HG02884 (cell line): ENCODE results near the gene GJD3.
A peak's percentile ranks its signal among the peaks of the same experiment; 100 is the strongest.

Source experiments
- ATAC-seq: cut with Tn5 transposase; IDR thresholded peaks from one replicate; pipeline ENCODE4 v1.9.1; 2021; ENCODE audit warnings: mild to moderate bottlenecking, moderate library complexity; ENCODE audit not compliant: unreplicated experiment

GJD3 gene

DNA sequence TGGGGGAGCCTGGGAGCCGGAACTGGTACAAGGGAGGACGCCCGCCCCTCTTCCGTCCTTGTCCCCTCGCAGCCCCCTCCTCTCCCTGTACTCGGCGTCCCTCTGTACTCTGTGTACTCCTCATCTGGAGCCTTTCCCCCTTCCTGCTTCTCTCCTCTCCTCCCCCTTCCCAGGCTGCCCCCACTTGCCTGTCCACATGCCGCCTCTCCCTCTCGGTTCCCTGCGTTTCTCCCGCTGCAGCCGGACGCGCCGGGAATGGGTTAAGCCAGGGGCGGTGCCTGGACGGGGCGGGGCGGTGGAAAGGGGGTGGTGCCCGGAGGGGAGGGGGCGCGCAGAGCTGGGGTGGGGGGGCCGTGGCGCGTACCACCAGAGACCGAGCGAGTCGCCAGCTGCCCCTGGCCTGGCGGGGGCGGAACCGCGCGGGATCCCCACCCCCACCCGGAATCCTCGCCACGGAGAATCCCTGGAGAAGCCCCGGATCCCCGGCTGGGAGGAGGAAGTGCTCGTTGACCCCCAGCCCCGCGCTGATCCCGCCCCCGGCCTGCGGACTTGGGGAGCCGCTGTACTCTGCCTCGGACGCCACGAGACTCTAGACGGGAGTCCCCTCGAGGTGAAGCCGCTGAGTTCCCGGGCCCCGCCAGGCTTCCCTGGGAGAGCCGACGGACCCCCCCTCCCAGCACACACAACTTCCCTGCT, 22.6 kb downstream of the GJD3 start:
- ATAC-seq, result no peak

DNA sequence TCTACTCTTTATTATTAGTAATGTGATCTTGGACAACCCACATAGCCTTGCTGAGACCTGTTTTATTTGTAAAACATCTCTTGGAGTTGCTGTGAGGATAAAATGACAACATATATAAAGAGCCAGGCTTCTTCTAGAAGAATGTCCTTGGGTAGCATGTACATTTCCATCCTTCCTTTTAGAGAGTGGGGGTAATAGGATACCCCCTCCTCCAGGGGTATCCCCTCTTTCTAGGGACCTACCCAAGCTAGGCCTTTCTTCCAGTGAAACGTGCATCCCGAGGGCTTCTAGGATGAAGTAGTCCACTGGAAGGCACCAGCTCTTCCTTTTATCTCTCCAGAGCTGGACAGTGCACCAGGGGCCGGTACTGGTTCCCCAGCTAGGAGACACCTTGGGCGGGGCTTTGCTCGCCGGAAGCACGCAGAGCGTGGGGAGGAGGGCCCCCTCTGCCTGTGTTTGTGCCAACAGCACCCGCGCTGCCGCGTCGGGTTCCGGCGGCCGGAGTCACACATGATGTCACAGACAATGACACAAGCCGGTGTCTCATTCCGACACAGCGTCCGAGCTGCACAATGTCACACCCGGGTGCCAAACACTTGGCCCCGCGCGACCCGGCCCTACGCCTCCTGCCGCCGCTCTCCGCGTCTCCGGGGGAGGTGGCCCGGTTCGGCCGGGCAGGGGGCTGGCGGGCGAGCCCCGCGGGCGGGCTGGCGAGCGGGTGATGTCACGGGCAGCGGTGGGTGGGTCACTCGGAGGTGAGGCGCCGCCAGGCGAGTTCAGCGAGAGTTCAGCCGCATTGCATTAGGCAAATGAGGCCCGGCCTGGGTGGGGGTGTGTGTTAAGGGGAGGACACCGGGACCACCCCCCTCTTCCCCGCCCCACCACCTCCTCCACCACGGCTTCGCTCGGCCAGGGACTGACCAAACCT, 23.4 kb downstream of the GJD3 start:
- peak; percentile 55 for ATAC-seq

DNA sequence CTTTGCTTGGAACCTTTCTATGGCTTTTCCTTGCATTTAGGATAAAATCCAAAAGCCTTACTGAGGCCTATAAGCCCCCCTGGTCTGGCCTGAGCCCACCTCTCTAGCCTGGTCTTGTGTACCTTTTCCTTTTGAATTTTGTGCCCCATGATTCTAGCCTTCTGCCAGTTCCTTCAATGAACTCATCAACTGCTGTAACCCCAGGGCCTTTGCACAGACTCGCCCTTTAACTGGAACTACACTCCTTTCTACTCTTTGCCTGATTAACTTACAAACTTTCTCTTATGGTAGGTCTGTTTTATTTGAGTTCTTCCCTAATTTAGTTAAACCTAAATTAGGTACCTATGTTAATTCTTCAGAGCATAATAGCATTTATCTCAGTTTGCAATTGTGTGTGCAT, 24.2 kb downstream of the GJD3 start:
- ATAC-seq, result no peak

DNA sequence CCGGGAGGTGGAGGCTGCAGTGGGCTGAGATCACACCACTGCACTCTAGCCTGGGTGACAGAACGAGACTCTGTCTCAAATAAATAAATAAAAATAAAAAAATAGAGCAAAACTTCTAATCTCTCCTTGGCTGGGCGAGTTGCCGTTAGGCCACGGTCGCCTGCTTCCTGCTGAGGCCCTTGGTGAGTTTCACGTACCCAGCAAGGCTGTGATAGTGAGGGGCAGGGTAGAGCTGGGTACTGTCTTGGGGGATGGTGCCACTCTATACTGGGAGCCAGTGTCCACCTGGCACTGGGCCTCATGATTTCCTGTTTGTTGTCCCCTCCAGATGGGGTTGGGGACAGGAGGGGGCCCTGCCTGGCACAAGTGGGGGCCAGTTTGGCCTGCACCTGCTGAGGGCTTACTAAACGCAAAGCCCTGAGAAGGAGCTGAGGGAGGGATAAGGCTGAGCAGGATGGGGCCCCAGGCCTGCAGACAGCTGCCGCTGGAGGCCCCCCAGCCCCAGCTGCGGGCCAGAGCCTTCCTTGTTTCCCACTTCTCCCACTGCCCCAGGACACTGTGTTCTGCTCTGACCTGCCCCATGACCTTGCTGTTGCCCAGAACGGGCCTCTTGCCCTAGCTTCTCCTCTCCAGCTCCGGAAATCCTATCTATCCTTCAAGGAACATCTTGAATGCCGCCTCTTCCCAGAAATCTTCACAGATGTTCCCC, 25.4 kb downstream of the GJD3 start:
- ATAC-seq, result no peak

DNA sequence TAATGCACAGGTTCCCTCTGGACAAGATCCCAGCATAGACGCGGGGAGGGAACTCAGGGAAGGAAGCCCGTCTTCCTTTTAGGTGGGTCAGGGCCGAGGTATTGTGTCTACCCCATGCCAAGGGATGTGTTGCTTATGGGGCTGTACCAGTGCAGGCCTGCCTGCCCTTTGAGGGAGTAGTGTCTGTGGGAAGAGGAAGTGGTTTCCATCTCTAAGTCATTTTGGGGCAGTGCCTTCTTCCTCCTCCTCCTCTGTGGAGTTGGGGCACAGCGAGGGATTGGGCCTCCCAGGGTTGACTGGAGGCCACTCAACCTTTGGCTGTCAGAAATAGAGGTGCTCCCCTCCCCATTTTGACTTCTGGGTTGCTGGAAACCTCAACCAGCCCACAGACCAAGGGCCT, 26.5 kb downstream of the GJD3 start:
- ATAC-seq, result no peak

DNA sequence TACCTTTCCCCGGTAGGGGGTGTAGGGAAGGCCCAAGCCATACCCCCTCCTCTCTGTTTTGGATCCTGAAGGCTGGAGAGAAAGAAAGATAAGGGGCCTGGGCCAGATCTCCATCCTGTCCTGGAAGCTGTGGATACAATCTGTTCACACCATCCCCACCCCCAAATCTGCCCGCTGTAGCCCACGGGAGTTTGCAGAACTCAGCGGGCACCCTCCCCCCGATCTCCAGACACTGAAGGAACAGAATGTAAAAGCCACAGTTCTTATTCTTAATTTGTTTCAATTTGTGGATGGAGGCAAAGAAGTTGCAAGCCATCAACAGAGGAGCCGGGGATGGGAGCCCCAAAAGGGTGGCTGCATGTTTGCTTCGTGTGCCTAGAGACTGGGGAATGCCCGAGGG, 27.2 kb downstream of the GJD3 start:
- ATAC-seq, result no peak

DNA sequence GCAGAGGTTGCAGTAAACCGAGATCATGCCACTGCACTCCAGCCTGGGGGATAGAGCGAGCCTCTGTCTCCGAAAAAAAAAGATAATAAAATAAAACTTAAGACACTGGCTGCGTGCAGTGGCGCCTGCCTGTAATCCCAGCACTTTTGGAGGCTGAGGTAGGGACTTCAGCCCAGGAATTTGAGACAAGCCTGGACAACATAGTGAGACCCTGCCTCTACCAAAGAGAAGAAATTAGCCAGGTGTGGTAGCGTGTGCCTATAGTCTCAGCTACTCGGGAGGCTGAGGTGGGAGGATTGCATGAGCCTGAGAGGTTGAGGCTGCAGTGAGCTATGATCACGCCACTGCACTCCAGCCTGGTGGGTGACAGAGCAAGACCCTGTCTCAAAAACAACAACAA, 28.9 kb downstream of the GJD3 start:
- no peak for ATAC-seq

DNA sequence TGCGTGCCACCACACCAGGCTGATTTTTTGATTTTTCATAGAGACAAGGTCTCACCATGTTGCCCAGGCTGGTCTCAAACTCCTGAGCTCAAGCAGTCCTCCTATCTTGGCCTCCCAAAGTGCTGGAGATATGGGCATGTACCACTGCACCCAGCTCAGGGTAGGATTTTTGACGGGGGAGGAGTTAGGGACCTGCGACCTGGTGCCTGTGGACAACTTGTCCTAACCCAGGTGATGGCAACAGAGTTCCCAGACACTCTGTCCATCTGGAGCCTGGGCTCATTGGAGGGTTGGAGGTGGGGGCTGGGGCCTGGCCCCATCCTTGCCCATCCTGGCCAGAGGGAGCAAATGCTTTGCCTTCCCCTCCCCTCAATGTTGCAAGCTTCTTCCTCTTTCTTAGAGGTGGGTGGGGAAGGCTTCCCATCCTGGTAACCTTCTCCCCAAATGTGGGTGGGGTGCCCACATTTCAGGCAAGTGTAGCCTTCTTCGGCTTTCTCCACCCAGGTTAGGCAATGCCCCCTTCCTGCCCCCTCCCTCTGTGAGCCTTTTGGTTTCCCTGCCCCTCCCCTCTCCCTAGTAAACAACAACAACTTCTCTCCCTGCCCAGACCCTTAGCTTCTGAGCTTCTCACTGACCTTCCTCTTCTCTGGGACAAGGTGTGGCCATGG, 30.6 kb downstream of the GJD3 start:
- no peak for ATAC-seq

DNA sequence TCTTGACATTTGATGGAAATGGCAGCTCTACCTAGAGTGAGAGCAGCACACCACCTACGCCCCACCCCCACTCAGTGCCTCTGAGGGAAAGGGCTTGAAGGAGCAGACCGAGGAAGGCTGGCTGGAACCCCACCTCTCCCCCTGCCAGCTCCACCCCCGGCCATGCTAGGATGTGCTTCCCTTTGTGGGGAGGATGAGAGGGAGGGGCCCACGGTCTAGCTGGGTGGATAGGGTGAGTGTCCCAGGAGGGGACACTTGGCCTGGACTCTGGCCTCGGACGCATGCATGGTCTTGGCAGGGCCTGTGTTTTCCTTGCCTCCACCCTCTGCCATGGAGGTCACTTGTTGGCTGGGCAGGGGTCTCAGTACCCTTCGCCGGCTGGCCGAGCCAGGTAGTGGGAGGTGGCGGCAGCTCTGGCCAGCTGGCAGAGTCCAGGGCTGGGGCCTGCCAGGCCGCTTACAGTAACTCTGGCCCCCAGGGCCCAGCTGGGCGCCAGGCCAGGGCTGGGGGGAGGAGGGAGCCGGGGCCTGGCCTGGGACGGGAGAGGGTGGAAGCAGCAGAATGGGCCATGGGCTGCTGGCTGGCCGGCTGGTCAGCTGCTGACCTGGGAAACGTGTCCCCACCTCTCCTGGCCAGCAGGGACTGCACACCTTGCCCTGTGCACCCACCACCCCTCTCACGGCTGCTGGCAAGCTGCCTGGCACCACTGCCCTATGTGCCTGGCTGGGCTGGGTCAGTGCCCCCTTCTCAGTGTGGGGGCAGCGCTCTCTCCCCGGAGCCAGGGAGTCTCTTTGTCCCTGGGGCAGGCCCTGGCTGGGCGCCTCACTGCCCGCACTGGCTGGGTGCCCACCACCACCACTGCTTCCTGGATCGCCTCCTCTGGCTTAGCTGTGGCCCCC, 32.5 kb downstream of the GJD3 start:
- no peak for ATAC-seq

DNA sequence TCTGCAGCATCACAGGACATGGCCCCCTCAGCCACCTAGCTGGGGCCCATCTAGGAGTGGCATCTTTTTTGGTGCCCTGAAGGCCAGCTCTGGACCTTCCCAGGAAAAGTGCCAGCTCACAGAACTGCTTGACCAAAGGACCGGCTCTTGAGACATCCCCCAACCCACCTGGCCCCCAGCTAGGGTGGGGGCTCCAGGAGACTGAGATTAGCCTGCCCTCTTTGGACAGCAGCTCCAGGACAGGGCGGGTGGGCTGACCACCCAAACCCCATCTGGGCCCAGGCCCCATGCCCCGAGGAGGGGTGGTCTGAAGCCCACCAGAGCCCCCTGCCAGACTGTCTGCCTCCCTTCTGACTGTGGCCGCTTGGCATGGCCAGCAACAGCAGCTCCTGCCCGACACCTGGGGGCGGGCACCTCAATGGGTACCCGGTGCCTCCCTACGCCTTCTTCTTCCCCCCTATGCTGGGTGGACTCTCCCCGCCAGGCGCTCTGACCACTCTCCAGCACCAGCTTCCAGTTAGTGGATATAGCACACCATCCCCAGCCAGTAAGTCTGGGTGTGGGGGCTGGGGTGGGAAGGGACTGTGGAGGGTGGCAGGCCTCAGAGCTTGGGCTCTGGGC, 33.6 kb downstream of the GJD3 start:
- no peak for ATAC-seq

DNA sequence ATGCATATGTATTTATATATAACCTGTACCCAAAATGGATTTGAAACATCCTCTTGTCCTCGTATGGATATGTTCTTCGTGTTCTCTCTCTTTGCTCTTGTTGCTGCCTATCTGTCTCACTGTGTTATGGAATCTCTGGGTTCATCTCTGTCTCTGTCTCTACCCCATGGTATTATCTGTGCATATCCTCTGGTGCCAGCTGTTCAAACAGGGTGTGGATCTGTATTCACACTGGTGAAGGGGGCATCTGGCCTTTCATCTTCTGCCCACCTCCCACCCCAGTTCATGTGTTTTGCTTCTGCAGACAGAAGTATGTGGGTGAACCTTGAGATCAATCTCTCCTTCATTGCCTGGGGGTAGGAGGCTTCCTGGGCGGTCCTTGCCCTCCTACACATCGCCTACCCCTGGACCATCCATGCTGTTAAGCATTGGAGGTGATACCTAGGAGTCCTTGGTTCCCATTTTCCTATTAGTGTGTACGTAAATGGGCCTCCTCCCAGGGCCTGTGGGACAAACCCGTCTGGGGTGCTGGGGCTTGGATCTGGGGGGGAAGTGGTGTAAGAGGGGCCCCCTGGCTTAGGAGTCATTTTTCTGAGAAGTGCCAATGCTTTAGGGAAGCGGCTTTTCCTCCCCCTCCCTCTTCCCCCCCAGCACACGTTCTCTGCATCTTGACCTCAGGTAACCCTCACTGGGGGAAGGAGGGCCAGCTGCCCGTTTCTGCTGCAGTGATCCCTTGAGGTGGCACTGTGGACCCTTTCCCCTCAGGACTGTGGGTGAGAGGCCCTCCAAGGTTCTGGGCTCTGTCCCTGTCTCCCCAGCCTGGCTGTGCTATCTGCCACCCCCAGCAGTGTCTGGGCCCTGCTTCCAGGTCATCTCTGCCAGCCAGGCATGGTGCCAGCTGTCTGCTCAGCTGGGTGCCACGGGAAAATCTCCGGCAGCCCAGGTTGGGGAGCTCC, 34.4 kb downstream of the GJD3 start:
- no peak for ATAC-seq

DNA sequence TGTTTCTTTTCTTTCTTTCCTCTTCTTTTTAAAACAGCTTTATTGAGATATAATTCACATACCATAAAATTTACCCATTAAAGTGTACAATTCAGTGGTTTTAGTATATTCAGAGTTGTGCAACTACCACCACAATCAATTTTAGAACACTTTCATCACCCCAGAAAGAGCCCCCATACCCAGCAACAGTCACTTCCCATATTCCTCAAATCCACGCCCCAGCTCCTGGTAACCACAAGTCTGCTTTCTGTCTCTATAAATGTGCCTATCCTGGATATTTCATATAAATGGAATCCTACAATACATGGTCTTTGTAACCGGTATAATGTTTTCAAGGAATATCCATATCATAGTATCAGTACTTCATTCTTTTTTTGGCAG, 36.2 kb downstream of the GJD3 start:
- no peak for ATAC-seq

DNA sequence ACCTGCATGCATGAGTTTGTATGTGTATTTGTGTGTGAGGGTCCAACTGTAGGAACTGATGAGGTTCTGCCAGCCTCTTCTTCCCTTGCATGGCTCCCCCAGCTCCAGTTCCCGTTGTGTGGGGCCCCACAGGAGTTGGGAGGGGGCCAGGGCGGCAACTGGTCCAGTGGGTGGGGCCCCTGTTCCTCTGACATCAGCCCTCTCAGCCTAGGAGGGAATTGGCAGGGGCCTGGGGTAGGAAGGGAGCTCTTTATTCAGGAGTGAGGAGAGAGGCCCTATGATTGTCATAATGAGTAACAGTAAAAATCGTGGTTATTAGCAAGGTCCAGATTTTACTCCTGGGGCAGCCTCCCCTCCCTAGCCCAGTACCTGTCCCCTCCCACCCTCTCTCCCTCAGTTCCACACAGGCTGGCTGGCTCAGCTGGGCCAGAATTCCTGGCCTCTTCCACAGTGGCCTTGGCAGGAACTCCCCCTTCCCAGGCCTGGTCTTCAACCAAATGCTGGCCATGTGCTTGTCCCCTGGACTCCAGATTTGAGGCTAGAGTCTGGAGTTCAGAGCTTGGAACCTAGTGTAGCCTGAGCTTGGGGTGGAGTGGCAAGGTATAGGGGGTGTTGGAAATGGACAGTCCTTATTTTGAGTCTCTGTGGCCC, 36.7 kb downstream of the GJD3 start:
- no peak for ATAC-seq

DNA sequence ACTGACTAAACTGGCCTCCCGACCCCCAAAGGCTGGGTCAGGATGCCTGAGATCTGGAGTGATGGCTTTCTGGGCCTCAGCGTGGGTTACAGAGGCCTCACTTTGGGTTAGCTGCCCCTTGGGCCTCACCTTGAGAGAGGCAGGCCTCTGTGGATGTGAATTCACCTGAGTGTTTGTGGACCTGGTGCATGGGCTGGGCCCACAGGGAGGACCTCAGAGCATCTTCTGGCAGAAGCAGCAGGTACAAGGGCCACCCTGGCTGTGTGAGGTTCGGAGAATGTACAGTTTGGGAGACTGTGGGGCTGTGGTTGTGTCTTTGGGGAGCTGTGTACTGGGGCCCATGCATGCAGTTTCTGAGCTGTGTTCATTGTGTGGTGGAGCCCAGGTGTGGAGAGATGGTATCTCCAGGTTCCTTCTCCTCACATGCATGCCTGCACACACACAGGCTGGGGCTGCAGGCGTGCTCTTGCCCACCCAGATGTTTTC, 37.2 kb downstream of the GJD3 start:
- no peak for ATAC-seq

DNA sequence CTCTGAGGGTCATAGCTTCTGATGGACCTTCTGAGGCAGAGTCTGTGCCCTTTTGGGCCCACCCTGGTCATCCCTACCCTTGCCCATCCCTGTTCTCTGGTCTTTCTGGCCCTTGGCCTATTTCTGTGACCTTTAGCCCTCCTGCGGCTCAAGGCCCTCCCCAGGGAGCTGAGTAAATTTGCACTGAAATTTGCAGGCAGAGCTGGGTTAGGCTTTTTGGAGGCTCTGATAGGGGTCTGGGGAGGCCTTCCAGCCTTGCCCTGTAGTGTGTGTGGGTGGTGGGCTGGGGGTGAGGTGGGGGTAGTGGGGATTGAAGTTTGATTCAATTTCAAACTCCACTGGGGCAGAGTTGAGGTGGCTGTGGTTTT, 37.7 kb downstream of the GJD3 start:
- ATAC-seq, result no peak

DNA sequence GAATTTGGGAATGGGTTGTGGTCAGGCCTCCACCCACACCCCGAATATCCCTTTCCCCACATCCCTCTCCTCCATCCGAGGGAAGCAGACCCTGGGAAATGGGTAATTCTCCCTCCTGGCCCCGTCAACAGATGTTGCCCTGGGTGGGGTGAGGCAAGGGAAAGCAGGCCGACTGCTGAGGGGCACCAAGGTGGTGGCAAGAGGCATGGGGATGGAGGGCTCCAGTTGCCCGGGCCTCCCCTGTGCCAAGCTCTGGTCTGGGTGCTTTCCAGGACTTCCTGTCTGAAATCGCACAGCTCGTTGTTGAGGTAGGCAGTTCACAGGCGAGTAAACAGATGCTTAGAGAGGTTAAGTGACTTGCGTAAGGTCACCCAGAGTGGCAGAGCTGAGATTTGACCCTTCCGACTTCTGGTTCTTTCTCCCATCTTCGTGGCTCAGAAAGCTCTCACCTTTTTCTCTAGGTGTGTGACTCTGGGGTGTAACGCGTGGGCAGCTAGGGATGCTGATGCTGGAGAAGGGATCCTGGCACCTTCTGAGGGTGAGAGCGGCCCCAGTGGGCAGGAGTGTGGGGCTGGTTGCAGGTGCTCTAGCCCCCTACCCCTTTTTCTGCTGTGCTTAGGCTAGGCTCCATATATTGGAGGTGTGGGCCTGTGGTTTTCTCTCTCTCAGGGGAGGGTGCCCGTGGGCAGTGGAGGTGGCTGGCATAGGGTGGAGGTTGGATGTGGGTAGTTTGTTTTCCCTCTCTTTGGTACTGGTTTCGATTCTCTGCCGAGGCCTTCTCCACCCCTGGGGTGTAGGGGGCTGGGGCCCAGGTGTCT, 38.3 kb downstream of the GJD3 start:
- ATAC-seq, result no peak
